Measurements from ENCODE around the gene NUP210L. TPM values are rescaled to one million over a fixed set of nuclear protein-coding genes. Genes with fewer than 3 reads are reported as not detected.

NUP210L gene
- polyA plus RNA-seq, 3 donors, result 0.03 TPM; not detected in 2

- no peaks in the 10 kb centered on the region for H3K27me3 ChIP-seq (ENCODE audit: control insufficient read depth in 2 of 2, insufficient read depth in 2 of 2, low read length in 2 of 2)
- no peak overlapping the region for H3K4me2 ChIP-seq (replicated peaks; ENCODE audit: extremely low read depth, low read length, poor library complexity, severe bottlenecking)
- peaks cover 25 to 33% of the 10 kb centered on the region in 2 donors for H3K36me3 Mint-ChIP-seq
- H3K36me3 ChIP-seq (replicated peaks in 1 of 2; ENCODE audit: control insufficient read depth in 1 of 2, insufficient read depth in 2 of 2, low read length in 2 of 2), result peaks cover 23 to 31% of the 10 kb centered on the region in 2 donors
- no peak overlapping the region for H2AFZ ChIP-seq (ENCODE audit: insufficient read depth, low read depth, low read length, poor library complexity, severe bottlenecking)
- no peak overlapping the region for H3K27ac ChIP-seq (ENCODE audit: low read depth in 1 of 2, low read length in 2 of 2)
- H3K27me3 Mint-ChIP-seq (ENCODE audit: low read depth in 3 of 3), result peaks cover under 1 to 6% (median 2%) of the 10 kb centered on the region in 3 donors
- no peak for DNase-seq
- no peaks in the 10 kb centered on the region for H3K9me3 ChIP-seq (replicated peaks in 1 of 2; ENCODE audit: control insufficient read depth in 1 of 2, insufficient read depth in 1 of 2, low read length in 2 of 2)
- H3K4me1 Mint-ChIP-seq, result peaks cover 48% of the 10 kb centered on the region
- 90% methylated on average over 3 of the region's 3 CpGs for WGBS (ENCODE audit: insufficient coverage)
- intact Hi-C loops (cut with micrococcal nuclease), result no loop called here
- no peak overlapping the region for H3K4me3 Mint-ChIP-seq
- H3K4me3 ChIP-seq (replicated peaks in 1 of 3; ENCODE audit: low read depth in 2 of 3, low read length in 3 of 3), result no peak overlapping the region
- H3K4me1 ChIP-seq (ENCODE audit: control insufficient read depth in 1 of 2, insufficient read depth in 2 of 2, low read length in 2 of 2), result peaks cover 20 to 33% of the 10 kb centered on the region in 2 donors
- peaks cover 28% of the 10 kb centered on the region for H3K79me2 ChIP-seq (ENCODE audit: insufficient read depth, low read length)
- TF ChIP-seq CTCF (IDR thresholded peaks at IDR 0.05), result no peak
- no peak overlapping the region for H3K9ac ChIP-seq (ENCODE audit: insufficient read depth, low read length, poor library complexity, severe bottlenecking)
- H3K9me3 Mint-ChIP-seq, result no peaks in the 10 kb centered on the region
- peak overlapping the region in 1 of 7 donors; percentile 46 for H3K27ac Mint-ChIP-seq
- H4K20me1 ChIP-seq (ENCODE audit: insufficient read depth, low read length), result peaks cover 6% of the 10 kb centered on the region
Observed at GRCh38 chr1:153973071-153973470, 181.8 kb downstream of the NUP210L start.

DNA sequence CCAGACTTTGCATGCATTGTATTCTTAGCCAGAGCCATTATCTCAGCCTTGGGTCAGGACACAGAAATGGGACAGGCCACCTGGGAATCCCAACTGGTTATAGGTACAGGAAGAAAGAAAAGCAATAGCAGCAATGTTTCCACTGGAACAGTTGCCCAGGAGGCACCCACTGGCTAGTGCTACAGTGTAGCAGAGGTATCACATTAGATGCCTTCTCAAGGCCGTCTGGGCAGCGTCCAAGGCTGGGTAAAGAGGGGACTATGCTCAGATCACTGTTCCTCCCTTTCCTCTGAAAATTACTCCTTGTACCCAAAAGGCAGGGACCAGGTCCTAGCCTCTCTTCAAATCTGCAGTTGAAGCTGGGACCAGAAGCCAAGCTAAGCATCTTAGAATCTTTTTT is 184.5 kb downstream of the NUP210L start:
- no peak for DNase-seq
- Histone ChIP-seq H4K20me1 (ENCODE audit: insufficient read depth, low read length) (peaks cover under 1% of the 10 kb centered on the region), H3K9ac (ENCODE audit: insufficient read depth, low read length, poor library complexity, severe bottlenecking) (no peak overlapping the region), H3K4me1 (ENCODE audit: control insufficient read depth in 1 of 2, insufficient read depth in 2 of 2, low read length in 2 of 2) (peaks cover 24 to 35% of the 10 kb centered on the region in 2 donors), H3K27ac (ENCODE audit: low read depth in 1 of 2, low read length in 2 of 2) (no peak overlapping the region), H3K36me3 (replicated peaks in 1 of 2; ENCODE audit: control insufficient read depth in 1 of 2, insufficient read depth in 2 of 2, low read length in 2 of 2) (peaks cover 17 to 25% of the 10 kb centered on the region in 2 donors), H3K79me2 (ENCODE audit: insufficient read depth, low read length) (peaks cover 22% of the 10 kb centered on the region), H2AFZ (ENCODE audit: insufficient read depth, low read depth, low read length, poor library complexity, severe bottlenecking) (no peak overlapping the region), H3K27me3 (ENCODE audit: control insufficient read depth in 2 of 2, insufficient read depth in 2 of 2, low read length in 2 of 2) (no peaks in the 10 kb centered on the region), H3K4me3 (replicated peaks in 1 of 3; ENCODE audit: low read depth in 2 of 3, low read length in 3 of 3) (no peak overlapping the region), H3K9me3 (replicated peaks in 1 of 2; ENCODE audit: control insufficient read depth in 1 of 2, insufficient read depth in 1 of 2, low read length in 2 of 2) (no peaks in the 10 kb centered on the region), H3K4me2 (replicated peaks; ENCODE audit: extremely low read depth, low read length, poor library complexity, severe bottlenecking) (no peak overlapping the region)
- peaks cover 18 to 23% of the 10 kb centered on the region in 2 donors for H3K36me3 Mint-ChIP-seq
- no peak overlapping the region for H3K27ac Mint-ChIP-seq
- H3K4me1 Mint-ChIP-seq, result peaks cover 56% of the 10 kb centered on the region
- intact Hi-C loops (cut with micrococcal nuclease), result no loop called here
- H3K9me3 Mint-ChIP-seq, result no peaks in the 10 kb centered on the region
- peaks cover 2 to 4% (median 2%) of the 10 kb centered on the region in 3 donors for H3K27me3 Mint-ChIP-seq (ENCODE audit: low read depth in 3 of 3)
- no peak overlapping the region for H3K4me3 Mint-ChIP-seq
- no peak for TF ChIP-seq CTCF (IDR thresholded peaks at IDR 0.05)
- no CpG with 5 or more reads among the region's 2 CpGs for WGBS (ENCODE audit: insufficient coverage)

All from CD14-positive monocyte (primary cell).